T-helper 1 cell treated with Interleukin-12 subunit alpha and Interleukin-12 subunit beta and Interleukin-4 antibody, amounts not matched to agents 30 μg/mL and 1 μg/mL, for 36 hours (primary cell): ENCODE measurements around the gene NFKBIA.
A peak's percentile ranks its signal among the peaks of the same experiment; 100 is the strongest.
"Not testable (repeated sequence)": the region's sequence is repeated elsewhere in the genome, so short reads cannot be mapped to it uniquely, and the experiment has no call there.

Source experiments
- H3K27ac Mint-ChIP-seq: one replicate; pipeline ENCODE4 v1.8.0; 2021; ENCODE audit warnings: mild to moderate bottlenecking, mixed read lengths
- H3K27me3 Mint-ChIP-seq: one replicate; pipeline ENCODE4 v1.8.0; 2021; ENCODE audit warnings: low read depth, mixed read lengths
- H3K36me3 Mint-ChIP-seq: one replicate; pipeline ENCODE4 v1.8.0; 2021; ENCODE audit warnings: low read depth, mixed read lengths
- H3K4me1 Mint-ChIP-seq: one replicate; pipeline ENCODE4 v1.8.0; 2021; ENCODE audit warnings: low read depth, mixed read lengths
- H3K4me3 Mint-ChIP-seq: one replicate; pipeline ENCODE4 v1.8.0; 2021; ENCODE audit warnings: mild to moderate bottlenecking, moderate library complexity, mixed read lengths
- H3K9me3 Mint-ChIP-seq: one replicate; pipeline ENCODE4 v1.8.0; 2021; ENCODE audit warnings: mixed read lengths

Gene NFKBIA

DNA sequence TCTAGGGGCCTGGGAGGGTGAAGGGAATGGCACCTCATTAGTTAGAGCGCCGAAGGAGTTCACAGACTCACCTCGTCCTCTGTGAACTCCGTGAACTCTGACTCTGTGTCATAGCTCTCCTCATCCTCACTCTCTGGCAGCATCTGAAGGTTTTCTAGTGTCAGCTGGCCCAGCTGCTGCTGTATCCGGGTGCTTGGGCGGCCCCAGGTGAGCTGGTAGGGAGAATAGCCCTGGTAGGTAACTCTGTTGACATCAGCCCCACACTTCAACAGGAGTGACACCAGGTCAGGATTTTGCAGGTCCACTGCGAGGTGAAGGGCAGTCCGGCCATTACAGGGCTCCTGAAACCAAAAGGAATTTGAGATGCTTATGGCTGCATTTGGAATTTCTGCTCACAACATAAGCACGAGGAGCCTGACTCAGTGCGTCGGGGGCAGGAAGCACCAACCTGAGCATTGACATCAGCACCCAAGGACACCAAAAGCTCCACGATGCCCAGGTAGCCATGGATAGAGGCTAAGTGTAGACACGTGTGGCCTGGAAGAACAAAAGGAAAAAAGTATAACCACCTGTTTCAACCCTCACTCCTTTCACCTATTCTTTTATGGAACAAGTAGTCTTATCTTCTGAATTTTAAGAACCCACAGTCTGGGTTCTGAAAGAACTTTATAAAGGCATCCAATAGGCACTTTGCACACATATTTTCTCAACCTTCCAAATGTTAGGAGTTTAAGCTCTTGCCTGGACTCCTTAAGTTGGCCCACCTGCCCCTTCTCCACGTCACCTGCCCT is 2.0 kb downstream of the NFKBIA start:
- Mint-ChIP-seq H3K9me3 (no peaks in the 10 kb centered on the region), H3K4me1 (peaks cover 44% of the 10 kb centered on the region)

DNA sequence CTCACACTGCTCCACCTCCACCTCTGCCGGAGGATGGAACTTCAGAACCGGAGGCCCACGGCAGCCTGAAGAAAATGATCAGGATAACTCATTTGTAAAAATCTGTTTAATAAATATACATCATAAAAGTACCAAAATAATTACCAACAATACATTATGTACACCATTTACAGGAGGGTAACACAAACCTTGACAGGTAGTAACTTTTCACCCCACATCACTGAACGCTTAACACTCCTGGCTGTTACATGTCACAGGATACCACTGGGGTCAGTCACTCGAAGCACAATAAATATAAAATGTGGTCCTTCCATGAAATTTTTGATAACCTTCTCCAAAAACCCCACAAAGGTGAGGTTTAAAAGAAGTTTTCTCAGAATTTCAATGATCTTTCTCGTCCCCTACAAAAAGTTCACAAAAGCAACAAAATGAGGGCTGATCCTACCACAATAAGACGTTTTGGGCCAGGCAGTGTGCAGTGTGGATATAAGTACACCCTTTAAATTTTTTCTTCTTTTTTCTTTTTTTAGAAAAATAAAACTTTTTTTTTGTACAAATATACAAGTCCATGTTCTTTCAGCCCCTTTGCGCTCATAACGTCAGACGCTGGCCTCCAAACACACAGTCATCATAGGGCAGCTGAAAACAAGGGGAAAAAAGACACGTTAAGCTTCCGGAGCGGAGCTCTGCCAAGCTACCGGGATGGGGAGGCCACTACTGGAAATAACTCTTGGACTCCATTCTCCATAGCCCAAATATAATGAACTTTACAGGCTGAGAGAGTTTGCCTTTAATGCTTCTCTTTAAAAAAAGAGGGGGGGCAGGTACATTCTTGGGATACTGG is 2.9 kb downstream of the NFKBIA start:
- Mint-ChIP-seq H3K27me3 (no peaks in the 10 kb centered on the region), H3K36me3 (peaks cover 48% of the 10 kb centered on the region), H3K9me3 (no peaks in the 10 kb centered on the region), H3K4me1 (peaks cover 43% of the 10 kb centered on the region), H3K27ac (peak overlapping the region; percentile 96), H3K4me3 (peak overlapping the region; percentile 94)

More for the DNA sequence above, 2.0 kb downstream of the NFKBIA start:
- Mint-ChIP-seq H3K27me3 (no peaks in the 10 kb centered on the region), H3K36me3 (peaks cover 48% of the 10 kb centered on the region), H3K27ac (peak overlapping the region; percentile 96), H3K4me3 (peak overlapping the region; percentile 94)

GRCh38 chr14:35400648-35401421 is 3.7 kb downstream of the NFKBIA start:
- Mint-ChIP-seq H3K9me3 (no peaks in the 10 kb centered on the region), H3K4me3 (peak overlapping the region; percentile 94)

GRCh38 chr14:35399083-35399937 is 5.2 kb downstream of the NFKBIA start:
- peaks cover 28% of the 10 kb centered on the region for H3K4me1 Mint-ChIP-seq
- peaks cover 47% of the 10 kb centered on the region for H3K36me3 Mint-ChIP-seq
- H3K9me3 Mint-ChIP-seq: no peaks in the 10 kb centered on the region
- no peaks in the 10 kb centered on the region for H3K27me3 Mint-ChIP-seq
- peak overlapping the region; percentile 74 for H3K27ac Mint-ChIP-seq
- H3K4me3 Mint-ChIP-seq: peak overlapping the region; percentile 4

More at GRCh38 chr14:35400648-35401421, 3.7 kb downstream of the NFKBIA start:
- H3K27ac Mint-ChIP-seq: peak overlapping the region; percentile 96
- peaks cover 36% of the 10 kb centered on the region for H3K4me1 Mint-ChIP-seq
- peaks cover 48% of the 10 kb centered on the region for H3K36me3 Mint-ChIP-seq
- H3K27me3 Mint-ChIP-seq: no peaks in the 10 kb centered on the region

GRCh38 chr14:35398071-35398584 is 6.4 kb downstream of the NFKBIA start:
- no peaks in the 10 kb centered on the region for H3K9me3 Mint-ChIP-seq
- H3K4me3 Mint-ChIP-seq: no peak overlapping the region
- H3K27me3 Mint-ChIP-seq: no peaks in the 10 kb centered on the region
- H3K27ac Mint-ChIP-seq: peak overlapping the region; percentile 76
- H3K4me1 Mint-ChIP-seq: peaks cover 29% of the 10 kb centered on the region
- peaks cover 40% of the 10 kb centered on the region for H3K36me3 Mint-ChIP-seq

- Mint-ChIP-seq H3K4me1 (peaks cover 29% of the 10 kb centered on the region), H3K36me3 (peaks cover 25% of the 10 kb centered on the region), H3K27ac (peak overlapping the region; percentile 49)
- H3K9me3 Mint-ChIP-seq, H3K4me3 Mint-ChIP-seq, H3K27me3 Mint-ChIP-seq: not testable (repeated sequence)
Observed at GRCh38 chr14:35396610-35397009, 7.9 kb downstream of the NFKBIA start.

- H3K36me3 Mint-ChIP-seq: peaks cover 12% of the 10 kb centered on the region
- no peak overlapping the region for H3K4me3 Mint-ChIP-seq
- no peaks in the 10 kb centered on the region for H3K9me3 Mint-ChIP-seq
- H3K27ac Mint-ChIP-seq: no peak overlapping the region
- H3K27me3 Mint-ChIP-seq: no peaks in the 10 kb centered on the region
- H3K4me1 Mint-ChIP-seq: peaks cover 20% of the 10 kb centered on the region
Observed at GRCh38 chr14:35395283-35395682, 9.3 kb downstream of the NFKBIA start.

DNA sequence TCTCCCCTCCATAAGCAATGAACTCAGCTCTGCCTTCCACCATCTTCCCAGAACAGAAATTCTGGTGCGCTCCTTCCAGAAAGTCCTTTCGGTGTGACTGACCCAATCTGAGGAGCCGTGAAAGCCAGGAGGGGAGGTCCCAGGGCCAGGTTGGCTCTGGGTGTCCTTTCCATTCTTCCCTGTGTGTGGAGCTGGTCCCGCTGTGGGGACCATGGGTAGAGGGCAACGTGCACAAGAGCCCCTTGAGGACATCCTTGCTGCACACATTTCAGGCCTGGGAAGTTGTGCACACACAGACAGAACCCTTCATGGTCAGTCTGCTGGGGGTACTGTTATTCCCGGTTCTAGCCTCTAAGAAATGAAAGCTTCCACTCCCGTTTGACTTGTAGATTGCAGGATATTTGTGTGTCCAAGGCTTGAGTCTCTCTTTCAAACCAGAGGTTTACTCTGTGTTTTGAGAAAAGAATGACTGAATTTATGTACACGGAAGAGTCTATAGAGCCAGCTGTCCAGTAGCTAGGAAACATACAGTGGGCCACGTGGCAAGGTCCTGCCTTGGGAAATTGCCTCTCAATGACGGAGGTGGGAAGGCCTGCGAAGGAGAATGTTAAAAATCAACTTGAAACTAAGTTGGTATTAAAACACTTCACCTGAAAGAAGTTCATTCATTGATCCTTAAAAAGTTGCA is 10.1 kb downstream of the NFKBIA start:
- no peak overlapping the region for H3K27ac Mint-ChIP-seq
- no peak overlapping the region for H3K4me3 Mint-ChIP-seq
- H3K27me3 Mint-ChIP-seq: no peaks in the 10 kb centered on the region
- H3K36me3 Mint-ChIP-seq: peaks cover 6% of the 10 kb centered on the region
- H3K9me3 Mint-ChIP-seq: no peaks in the 10 kb centered on the region
- peaks cover 18% of the 10 kb centered on the region for H3K4me1 Mint-ChIP-seq

GRCh38 chr14:35393826-35394225 is 10.7 kb downstream of the NFKBIA start:
- Mint-ChIP-seq H3K4me1 (peaks cover 12% of the 10 kb centered on the region), H3K9me3 (no peaks in the 10 kb centered on the region), H3K27ac (no peak overlapping the region), H3K36me3 (peaks cover 2% of the 10 kb centered on the region), H3K27me3 (no peaks in the 10 kb centered on the region), H3K4me3 (no peak overlapping the region)

DNA sequence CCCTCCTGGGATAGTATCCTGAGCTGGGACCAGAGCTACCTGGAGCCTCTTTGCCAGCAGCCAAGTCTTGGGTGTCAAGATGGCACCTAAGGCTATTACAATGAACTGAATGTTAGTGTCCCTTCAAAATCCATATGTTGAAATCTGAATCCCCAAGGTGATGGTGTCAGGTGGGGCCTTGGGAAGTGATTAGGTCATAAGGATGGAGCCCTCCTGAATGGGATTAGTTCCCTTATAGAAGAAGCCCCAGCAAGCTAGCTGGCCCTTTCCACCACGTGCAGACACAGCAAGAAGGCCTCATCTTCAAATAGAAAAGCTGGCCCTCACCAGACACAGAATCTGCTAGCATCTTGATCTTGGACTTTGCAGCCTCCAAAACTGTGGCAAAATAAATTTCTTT is 12.4 kb downstream of the NFKBIA start:
- H3K27me3 Mint-ChIP-seq: peaks cover 5% of the 10 kb centered on the region
- peaks cover 3% of the 10 kb centered on the region for H3K4me1 Mint-ChIP-seq
- H3K36me3 Mint-ChIP-seq: no peaks in the 10 kb centered on the region
- H3K9me3 Mint-ChIP-seq: no peaks in the 10 kb centered on the region
- H3K4me3 Mint-ChIP-seq: no peak overlapping the region
- no peak overlapping the region for H3K27ac Mint-ChIP-seq

DNA sequence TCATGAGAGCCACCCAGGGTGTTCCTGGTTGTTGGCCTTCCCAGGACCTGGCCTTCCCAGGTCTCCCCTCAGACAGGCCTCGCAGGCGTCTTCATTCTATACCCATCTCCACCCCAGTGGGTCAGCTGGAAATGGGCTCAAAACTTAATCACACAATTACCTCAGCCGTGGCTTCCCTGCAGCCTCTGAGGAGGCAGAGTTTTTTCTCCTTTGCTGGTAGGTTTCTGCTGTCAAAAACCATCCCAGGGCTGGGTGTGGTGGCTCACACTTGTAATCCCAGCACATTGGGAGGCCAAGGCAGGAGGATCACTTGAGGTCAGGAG is 13.2 kb downstream of the NFKBIA start:
- Mint-ChIP-seq H3K36me3 (no peaks in the 10 kb centered on the region), H3K27me3 (peaks cover 7% of the 10 kb centered on the region), H3K4me1 (peaks cover 3% of the 10 kb centered on the region), H3K27ac (no peak overlapping the region), H3K9me3 (no peaks in the 10 kb centered on the region), H3K4me3 (no peak overlapping the region)

GRCh38 chr14:35390577-35391387 is 13.8 kb downstream of the NFKBIA start:
- no peaks in the 10 kb centered on the region for H3K9me3 Mint-ChIP-seq
- no peak overlapping the region for H3K4me3 Mint-ChIP-seq
- peaks cover 2% of the 10 kb centered on the region for H3K4me1 Mint-ChIP-seq
- H3K27me3 Mint-ChIP-seq: peaks cover 7% of the 10 kb centered on the region
- no peak overlapping the region for H3K27ac Mint-ChIP-seq
- H3K36me3 Mint-ChIP-seq: no peaks in the 10 kb centered on the region

GRCh38 chr14:35389315-35389667 is 15.3 kb downstream of the NFKBIA start:
- no peaks in the 10 kb centered on the region for H3K9me3 Mint-ChIP-seq
- H3K4me3 Mint-ChIP-seq: no peak overlapping the region
- H3K36me3 Mint-ChIP-seq: no peaks in the 10 kb centered on the region
- H3K27ac Mint-ChIP-seq: no peak overlapping the region
- peaks cover 7% of the 10 kb centered on the region for H3K27me3 Mint-ChIP-seq
- peaks cover 2% of the 10 kb centered on the region for H3K4me1 Mint-ChIP-seq
